Central memory CD8-positive, alpha-beta T cell (primary cell): ENCODE measurements around the gene GARRE1.
A peak's percentile ranks its signal among the peaks of the same experiment; 100 is the strongest.
"Not testable (repeated sequence)": the region's sequence is repeated elsewhere in the genome, so short reads cannot be mapped to it uniquely, and the experiment has no call there.

ENCODE experiments used
- ATAC-seq: fragments of 150-1000 bp; cut with Tn5 transposase; replicated peaks from 2 replicates; pipeline ENCODE4 v1.10.0; 2022; ENCODE audit warnings: mild to moderate bottlenecking, moderate FRiP score, moderate number of reproducible peaks; ENCODE audit not compliant: poor library complexity, severe bottlenecking; ENCODE audit errors: extremely low read depth
- DNase-seq, 2 donors: peaks; one replicate each; pipeline ENCODE4 v3.0.0; 2021; ENCODE audit warnings: low spot score in 2 of 2
- H3K27ac Mint-ChIP-seq: one replicate; pipeline ENCODE4 v1.8.0; 2022; ENCODE audit warnings: low read depth, mild to moderate bottlenecking, moderate library complexity, mixed read lengths
- H3K27me3 Mint-ChIP-seq: one replicate; pipeline ENCODE4 v1.8.0; 2022; ENCODE audit warnings: mixed read lengths
- H3K36me3 Mint-ChIP-seq: one replicate; pipeline ENCODE4 v1.8.0; 2022; ENCODE audit warnings: mild to moderate bottlenecking, moderate library complexity, mixed read lengths; ENCODE audit not compliant: insufficient read depth
- H3K4me1 Mint-ChIP-seq: one replicate; pipeline ENCODE4 v1.8.0; 2022; ENCODE audit warnings: mixed read lengths
- H3K4me3 Mint-ChIP-seq: one replicate; pipeline ENCODE4 v1.8.0; 2022; ENCODE audit warnings: mild to moderate bottlenecking, moderate library complexity, mixed read lengths
- H3K9me3 Mint-ChIP-seq: one replicate; pipeline ENCODE4 v1.8.0; 2022; ENCODE audit warnings: mixed read lengths

GARRE1 gene

GRCh38 chr19:34274827-34275625, 20.7 kb downstream of the GARRE1 start:
- DNase-seq (no peak), ATAC-seq (no peak)
- Mint-ChIP-seq H3K27ac (peak overlapping the region; percentile 4), H3K27me3 (no peaks in the 10 kb centered on the region), H3K4me1 (peaks cover 43% of the 10 kb centered on the region), H3K4me3 (no peak overlapping the region), H3K36me3 (peaks cover 4% of the 10 kb centered on the region), H3K9me3 (no peaks in the 10 kb centered on the region)

GRCh38 chr19:34275705-34276104, 21.4 kb downstream of the GARRE1 start:
- Mint-ChIP-seq H3K4me3 (no peak overlapping the region), H3K36me3 (peaks cover 4% of the 10 kb centered on the region), H3K4me1 (peaks cover 36% of the 10 kb centered on the region), H3K27ac (no peak overlapping the region), H3K27me3 (no peaks in the 10 kb centered on the region), H3K9me3 (no peaks in the 10 kb centered on the region)
- no peak for ATAC-seq
- no peak for DNase-seq

GRCh38 chr19:34276614-34277013, 22.3 kb downstream of the GARRE1 start:
- ATAC-seq (no peak), DNase-seq (no peak)
- Mint-ChIP-seq H3K27ac (no peak overlapping the region), H3K27me3 (no peaks in the 10 kb centered on the region), H3K4me1 (peaks cover 37% of the 10 kb centered on the region), H3K9me3 (no peaks in the 10 kb centered on the region), H3K4me3 (no peak overlapping the region), H3K36me3 (peaks cover 7% of the 10 kb centered on the region)

- H3K27me3 Mint-ChIP-seq = no peaks in the 10 kb centered on the region
- no peaks in the 10 kb centered on the region for H3K9me3 Mint-ChIP-seq
- ATAC-seq (no peak), DNase-seq (no peak)
- H3K27ac Mint-ChIP-seq = no peak overlapping the region
- H3K36me3 Mint-ChIP-seq = peaks cover 9% of the 10 kb centered on the region
- H3K4me1 Mint-ChIP-seq = peaks cover 38% of the 10 kb centered on the region
- no peak overlapping the region for H3K4me3 Mint-ChIP-seq
Measured at GRCh38 chr19:34277244-34277643, 22.9 kb downstream of the GARRE1 start.

- ATAC-seq (no peak), DNase-seq (no peak)
- Mint-ChIP-seq H3K9me3 (no peaks in the 10 kb centered on the region), H3K4me3 (no peak overlapping the region), H3K4me1 (peaks cover 44% of the 10 kb centered on the region), H3K27ac (no peak overlapping the region), H3K36me3 (peaks cover 10% of the 10 kb centered on the region), H3K27me3 (no peaks in the 10 kb centered on the region)
Measured at GRCh38 chr19:34278783-34279182, 24.4 kb downstream of the GARRE1 start.

- H3K27ac Mint-ChIP-seq = peak overlapping the region; percentile 5
- H3K27me3 Mint-ChIP-seq, DNase-seq, H3K4me3 Mint-ChIP-seq, ATAC-seq, H3K9me3 Mint-ChIP-seq: not testable (repeated sequence)
- H3K36me3 Mint-ChIP-seq = peaks cover 12% of the 10 kb centered on the region
- peaks cover 28% of the 10 kb centered on the region for H3K4me1 Mint-ChIP-seq
Measured at GRCh38 chr19:34281444-34281843, 27.1 kb downstream of the GARRE1 start.

GRCh38 chr19:34282611-34283519, 28.5 kb downstream of the GARRE1 start:
- Mint-ChIP-seq H3K4me3 (no peak overlapping the region), H3K36me3 (peaks cover 13% of the 10 kb centered on the region), H3K9me3 (no peaks in the 10 kb centered on the region), H3K4me1 (peaks cover 22% of the 10 kb centered on the region), H3K27me3 (no peaks in the 10 kb centered on the region), H3K27ac (no peak overlapping the region)
- ATAC-seq = no peak
- DNase-seq = no peak

GRCh38 chr19:34284505-34284904, 30.2 kb downstream of the GARRE1 start:
- DNase-seq (no peak), ATAC-seq (no peak)
- Mint-ChIP-seq H3K4me1 (peaks cover 28% of the 10 kb centered on the region), H3K36me3 (peaks cover 12% of the 10 kb centered on the region), H3K4me3 (no peak overlapping the region), H3K27ac (no peak overlapping the region), H3K27me3 (no peaks in the 10 kb centered on the region), H3K9me3 (no peaks in the 10 kb centered on the region)

GRCh38 chr19:34287662-34288140, 33.3 kb downstream of the GARRE1 start:
- DNase-seq (no peak), ATAC-seq (no peak)
- no peaks in the 10 kb centered on the region for H3K9me3 Mint-ChIP-seq
- peaks cover 6% of the 10 kb centered on the region for H3K36me3 Mint-ChIP-seq
- H3K27ac Mint-ChIP-seq = no peak overlapping the region
- peaks cover 14% of the 10 kb centered on the region for H3K4me1 Mint-ChIP-seq
- H3K27me3 Mint-ChIP-seq = no peaks in the 10 kb centered on the region
- H3K4me3 Mint-ChIP-seq = no peak overlapping the region

- peaks cover 6% of the 10 kb centered on the region for H3K36me3 Mint-ChIP-seq
- no peak overlapping the region for H3K4me3 Mint-ChIP-seq
- H3K27ac Mint-ChIP-seq = no peak overlapping the region
- no peaks in the 10 kb centered on the region for H3K27me3 Mint-ChIP-seq
- no peaks in the 10 kb centered on the region for H3K9me3 Mint-ChIP-seq
- DNase-seq (no peak), ATAC-seq (no peak)
- H3K4me1 Mint-ChIP-seq = peaks cover 7% of the 10 kb centered on the region
Measured at GRCh38 chr19:34288381-34288780, 34.0 kb downstream of the GARRE1 start.

GRCh38 chr19:34291235-34291634, 36.9 kb downstream of the GARRE1 start:
- DNase-seq = no peak
- H3K27me3 Mint-ChIP-seq = no peaks in the 10 kb centered on the region
- H3K4me1 Mint-ChIP-seq = peaks cover 6% of the 10 kb centered on the region
- no peaks in the 10 kb centered on the region for H3K9me3 Mint-ChIP-seq
- no peak overlapping the region for H3K4me3 Mint-ChIP-seq
- peaks cover 5% of the 10 kb centered on the region for H3K36me3 Mint-ChIP-seq
- no peak overlapping the region for H3K27ac Mint-ChIP-seq
- ATAC-seq = no peak

GRCh38 chr19:34295103-34295502, 40.7 kb downstream of the GARRE1 start:
- Mint-ChIP-seq H3K9me3 (no peaks in the 10 kb centered on the region), H3K4me1 (no peaks in the 10 kb centered on the region), H3K36me3 (no peaks in the 10 kb centered on the region), H3K4me3 (no peak overlapping the region), H3K27me3 (no peaks in the 10 kb centered on the region), H3K27ac (no peak overlapping the region)
- ATAC-seq (no peak), DNase-seq (no peak)
